Thyroid gland (tissue), 4 donors: ENCODE data around the gene HEBP1. TPM values are rescaled to one million over a fixed set of nuclear protein-coding genes. Genes with fewer than 3 reads are reported as not detected.

Source experiments
- DNase-seq, 2 donors: peaks; one replicate each; pipeline ENCODE4 v3.0.0-alpha.2; 2019
- H3K27ac ChIP-seq, 3 donors: fragments of 200-600 bp; sonication (generic); 1 replicate in 2 of 3; 2 replicates in 1 of 3; pipeline ENCODE4 v1.5.1; 2016 to 2019; ENCODE audit warnings: mild to moderate bottlenecking in 1 of 3, moderate library complexity in 1 of 3
- H3K27me3 ChIP-seq: fragments of 200-600 bp; sonication (generic); one replicate; pipeline ENCODE4 v1.5.1; 2019
- H3K36me3 ChIP-seq, 2 donors: fragments of 200-600 bp; sonication (generic); one replicate each; pipeline ENCODE4 v1.5.1; 2016 to 2019
- H3K4me1 ChIP-seq, 2 donors: fragments of 200-600 bp; sonication (generic); one replicate each; pipeline ENCODE4 v1.5.1; 2017 to 2019
- H3K4me3 ChIP-seq, 3 donors: fragments of 200-600 bp; sonication (generic); replicated peaks in 1 of 3; 1 replicate in 2 of 3; 2 replicates in 1 of 3; pipeline ENCODE4 v1.5.1; 2016; ENCODE audit warnings: mild to moderate bottlenecking in 1 of 3
- H3K9me3 ChIP-seq: fragments of 200-600 bp; sonication (generic); one replicate; pipeline ENCODE4 v1.5.1; 2017
- POLR2A ChIP-seq, 2 donors: fragments of 450-650 bp; IDR thresholded peaks; one replicate each; pipeline ENCODE4 v1.6.1; 2017; ENCODE audit warnings: antibody characterized with exemption in 2 of 2, mild to moderate bottlenecking in 2 of 2, moderate library complexity in 1 of 2
- WGBS, 2 donors: methylation state at CpG; one replicate each; pipeline ENCODE4 v1.1.5; 2017; 5-methylcytosine and 5-hydroxymethylcytosine counted together
- intact Hi-C: fragments of 100-400 bp; cut with DNase I; formaldehyde crosslinking; loops from one replicate; pipeline ENCODE4 v1.15.1; 2023
- total RNA-seq, 4 donors: library from RNA; depleted of rRNA; stranded (reverse); fragments of >200 nt; gene quantifications; one replicate each; pipeline ENCODE4 v1.2.3, GENCODE V29; 2016
- TF ChIP-seq, protein P1 (sequence below), 6 experiments: fragments of 200-600 bp in 3 of 6; fragments of 450-650 bp in 3 of 6; sonication (generic) in 3 of 6; IDR thresholded peaks; one replicate each; pipeline ENCODE4 v1.5.1; 2016 to 2019; ENCODE audit warnings: antibody characterized with exemption in 6 of 6, mild to moderate bottlenecking in 2 of 6, inconsistent platforms in 1 of 6, moderate library complexity in 1 of 6

The HEBP1 gene
- total RNA-seq, 4 donors from 2014 or later, result 80.4 to 125 (median 91.3) TPM

DNA sequence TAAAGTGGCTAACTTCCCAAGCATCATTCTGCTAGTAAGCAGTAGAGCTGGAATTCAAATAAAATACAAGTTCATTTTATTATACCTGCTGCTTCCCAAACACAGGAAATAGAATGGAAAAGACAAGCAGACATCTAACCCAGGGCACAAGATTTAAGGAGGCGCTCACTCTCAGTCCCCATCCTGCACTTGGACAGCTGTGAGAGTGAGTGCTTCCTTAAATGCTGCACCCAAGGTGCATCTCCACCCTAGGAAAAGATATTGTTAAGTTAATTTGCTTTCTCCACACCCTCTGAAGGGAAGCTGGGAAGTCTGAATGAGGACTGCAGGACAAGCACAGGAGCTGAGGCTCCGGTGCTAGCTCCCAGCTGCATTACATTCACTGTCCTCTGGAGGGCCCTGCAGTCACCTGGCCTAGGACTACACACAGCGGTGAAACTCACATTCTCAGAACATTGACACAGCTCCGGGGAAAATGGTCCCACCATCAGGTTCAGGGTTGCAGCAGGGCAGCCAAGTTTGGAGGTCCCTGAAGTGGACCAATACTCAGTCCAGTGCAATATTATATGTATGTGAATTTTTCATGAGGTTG lies 14.2 kb downstream of the HEBP1 start:
- Histone ChIP-seq H3K36me3 (peaks cover 35 to 37% of the 10 kb centered on the region in 2 donors), H3K9me3 (no peaks in the 10 kb centered on the region), H3K27ac (no peak overlapping the region), H3K4me3 (no peak overlapping the region), H3K27me3 (no peaks in the 10 kb centered on the region), H3K4me1 (peaks cover under 1 to 24% of the 10 kb centered on the region in 2 donors)
- intact Hi-C loops, result loop anchor here (10.0 kb wide), 1 partner anchor 181 kb away; no protein-coding TSS in a partner anchor
- no peak for TF ChIP-seq POLR2A (IDR thresholded peaks at IDR 0.05)
- TF ChIP-seq, protein P1, sequence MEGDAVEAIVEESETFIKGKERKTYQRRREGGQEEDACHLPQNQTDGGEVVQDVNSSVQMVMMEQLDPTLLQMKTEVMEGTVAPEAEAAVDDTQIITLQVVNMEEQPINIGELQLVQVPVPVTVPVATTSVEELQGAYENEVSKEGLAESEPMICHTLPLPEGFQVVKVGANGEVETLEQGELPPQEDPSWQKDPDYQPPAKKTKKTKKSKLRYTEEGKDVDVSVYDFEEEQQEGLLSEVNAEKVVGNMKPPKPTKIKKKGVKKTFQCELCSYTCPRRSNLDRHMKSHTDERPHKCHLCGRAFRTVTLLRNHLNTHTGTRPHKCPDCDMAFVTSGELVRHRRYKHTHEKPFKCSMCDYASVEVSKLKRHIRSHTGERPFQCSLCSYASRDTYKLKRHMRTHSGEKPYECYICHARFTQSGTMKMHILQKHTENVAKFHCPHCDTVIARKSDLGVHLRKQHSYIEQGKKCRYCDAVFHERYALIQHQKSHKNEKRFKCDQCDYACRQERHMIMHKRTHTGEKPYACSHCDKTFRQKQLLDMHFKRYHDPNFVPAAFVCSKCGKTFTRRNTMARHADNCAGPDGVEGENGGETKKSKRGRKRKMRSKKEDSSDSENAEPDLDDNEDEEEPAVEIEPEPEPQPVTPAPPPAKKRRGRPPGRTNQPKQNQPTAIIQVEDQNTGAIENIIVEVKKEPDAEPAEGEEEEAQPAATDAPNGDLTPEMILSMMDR (IDR thresholded peaks at IDR 0.05), result peak in 5 of 6 experiments; percentile 17 to 46 (median 31)
- WGBS, 2 donors, result 86 to 90% methylated on average over 4 of the region's 4 CpGs
- no peak for DNase-seq

DNA sequence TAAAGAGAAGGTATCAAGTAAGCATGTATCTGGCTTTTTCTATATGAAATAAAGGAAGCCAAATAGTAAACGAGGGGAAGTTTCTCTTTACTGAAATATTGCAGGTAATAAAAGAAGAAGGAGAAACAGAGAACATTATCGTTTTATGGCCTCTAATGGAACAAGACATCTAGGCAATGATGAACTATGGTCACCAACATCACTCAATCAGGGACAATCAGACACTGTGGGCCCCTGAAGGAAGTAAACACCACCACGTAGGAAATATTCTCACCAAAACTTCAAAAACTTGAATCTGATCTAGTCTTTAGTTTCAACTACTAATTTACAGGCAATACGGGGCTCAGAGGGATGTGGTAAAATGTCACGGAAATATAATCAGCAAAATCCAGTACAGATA lies 15.9 kb downstream of the HEBP1 start:
- DNase-seq, result no peak
- whole genome bisulfite sequencing, 2 donors, result 90 to 94% methylated on average over 5 of the region's 5 CpGs
- intact Hi-C loops, result loop anchor here (5.0 to 10.0 kb wide), 2 partner anchors 67 to 179 kb away; no protein-coding TSS in a partner anchor
- Histone ChIP-seq H3K4me1 (peaks cover 14 to 26% of the 10 kb centered on the region in 2 donors), H3K27me3 (no peaks in the 10 kb centered on the region), H3K36me3 (peaks cover 36 to 37% of the 10 kb centered on the region in 2 donors), H3K9me3 (no peaks in the 10 kb centered on the region), H3K4me3 (no peak overlapping the region), H3K27ac (no peak overlapping the region)
- TF ChIP-seq POLR2A (IDR thresholded peaks at IDR 0.05), result no peak
- TF ChIP-seq, protein P1 (IDR thresholded peaks at IDR 0.05), result no peak

DNA sequence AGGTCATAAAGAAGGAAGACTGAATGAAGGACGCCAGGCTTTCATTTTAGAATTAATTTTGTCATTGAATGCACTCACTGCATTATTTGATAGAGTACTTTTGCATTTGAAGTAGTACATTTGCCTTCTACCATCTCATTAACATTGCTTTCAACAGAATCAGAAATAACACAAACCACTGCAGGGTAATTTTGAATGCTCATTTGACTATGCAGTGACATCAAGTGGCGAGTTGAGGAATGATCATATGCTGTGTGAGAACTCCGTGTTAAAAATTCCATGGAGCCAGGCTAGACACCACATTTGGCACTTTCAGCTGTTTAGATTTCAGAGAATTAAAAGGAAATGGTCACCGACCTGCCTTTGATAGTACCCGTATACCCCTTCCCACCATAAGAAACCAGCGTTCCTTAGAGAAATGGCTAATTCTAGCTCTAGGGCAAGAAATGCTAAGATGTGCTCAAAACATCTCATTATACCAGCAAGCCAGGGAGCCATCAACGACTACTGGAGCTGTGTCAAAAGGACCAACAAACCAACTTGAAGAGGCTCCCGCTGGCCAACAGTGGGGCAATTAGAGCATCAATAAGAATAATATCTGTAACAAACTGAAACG lies 16.5 kb downstream of the HEBP1 start:
- H3K27me3 ChIP-seq, result no peaks in the 10 kb centered on the region
- 59 to 69% methylated on average over 9 of the region's 9 CpGs for WGBS, 2 donors
- intact Hi-C loops, result loop anchor here (5.0 to 10.0 kb wide), 2 partner anchors 66 to 179 kb away; no protein-coding TSS in a partner anchor
- peaks cover 34 to 35% of the 10 kb centered on the region in 2 donors for H3K36me3 ChIP-seq
- no peak overlapping the region for H3K27ac ChIP-seq
- no peak overlapping the region for H3K4me3 ChIP-seq
- peaks cover 14 to 29% of the 10 kb centered on the region in 2 donors for H3K4me1 ChIP-seq
- DNase-seq, result peak in 1 of 2 donors; percentile 30
- no peak for TF ChIP-seq POLR2A (IDR thresholded peaks at IDR 0.05)
- TF ChIP-seq, protein P1 (IDR thresholded peaks at IDR 0.05), result peak in 5 of 6 experiments; percentile 16 to 73 (median 61)
- no peaks in the 10 kb centered on the region for H3K9me3 ChIP-seq

DNA sequence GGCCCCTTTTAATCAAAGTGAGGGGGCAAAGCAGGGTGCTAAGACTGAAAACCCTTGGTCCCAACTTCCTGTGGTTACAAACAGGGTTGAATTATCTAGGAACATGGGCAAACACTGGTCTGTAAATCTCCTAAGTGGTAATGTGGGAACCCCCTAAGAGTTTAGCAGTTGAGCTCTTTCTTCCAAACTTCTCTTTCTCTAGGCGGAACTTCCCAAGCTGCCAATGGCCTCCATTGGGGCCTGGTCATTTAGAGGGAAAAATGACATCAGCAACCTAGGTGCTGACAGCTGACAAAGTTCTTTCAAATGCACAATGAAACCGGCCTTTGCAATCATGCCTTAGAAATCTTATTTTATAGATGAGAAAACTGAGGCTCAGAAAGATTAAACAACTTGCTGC lies 17.7 kb downstream of the HEBP1 start:
- TF ChIP-seq, protein P1 (IDR thresholded peaks at IDR 0.05), result no peak
- no peak for TF ChIP-seq POLR2A (IDR thresholded peaks at IDR 0.05)
- no peaks in the 10 kb centered on the region for H3K27me3 ChIP-seq

More for the DNA sequence above, 17.7 kb downstream of the HEBP1 start:
- Histone ChIP-seq H3K27ac (no peak overlapping the region), H3K36me3 (peaks cover 23 to 31% of the 10 kb centered on the region in 2 donors), H3K4me1 (peaks cover 14 to 29% of the 10 kb centered on the region in 2 donors), H3K9me3 (no peaks in the 10 kb centered on the region), H3K4me3 (no peak overlapping the region)
- WGBS, 2 donors, result 85 to 96% methylated on average over 2 of the region's 2 CpGs
- intact Hi-C loops, result loop anchor here (5.0 to 10.0 kb wide), 2 partner anchors 65 to 178 kb away; no protein-coding TSS in a partner anchor
- DNase-seq, result no peak
